ENCODE data around the gene ADAM12. TPM values are rescaled to one million over a fixed set of nuclear protein-coding genes. Genes with fewer than 3 reads are reported as not detected.

The ADAM12 gene
- polyA plus RNA-seq, 3 donors = 0.05 TPM; not detected in 2

GRCh38 chr10:126133082-126133620 is 255.1 kb downstream of the ADAM12 start:
- Histone ChIP-seq H3K79me2 (ENCODE audit: insufficient read depth, low read length) (no peaks in the 10 kb centered on the region), H3K36me3 (replicated peaks in 1 of 2; ENCODE audit: control insufficient read depth in 1 of 2, insufficient read depth in 2 of 2, low read length in 2 of 2) (no peaks in the 10 kb centered on the region), H2AFZ (ENCODE audit: insufficient read depth, low read depth, low read length, poor library complexity, severe bottlenecking) (no peak overlapping the region), H3K4me3 (replicated peaks in 1 of 3; ENCODE audit: low read depth in 2 of 3, low read length in 3 of 3) (no peak overlapping the region), H3K9ac (ENCODE audit: insufficient read depth, low read length, poor library complexity, severe bottlenecking) (no peak overlapping the region), H3K9me3 (replicated peaks in 1 of 2; ENCODE audit: control insufficient read depth in 1 of 2, insufficient read depth in 1 of 2, low read length in 2 of 2) (no peaks in the 10 kb centered on the region), H3K27ac (ENCODE audit: low read depth in 1 of 2, low read length in 2 of 2) (no peak overlapping the region), H4K20me1 (ENCODE audit: insufficient read depth, low read length) (no peaks in the 10 kb centered on the region), H3K4me2 (replicated peaks; ENCODE audit: extremely low read depth, low read length, poor library complexity, severe bottlenecking) (no peak overlapping the region), H3K4me1 (ENCODE audit: control insufficient read depth in 1 of 2, insufficient read depth in 2 of 2, low read length in 2 of 2) (peaks cover 37% of the 10 kb centered on the region in 2 donors), H3K27me3 (ENCODE audit: control insufficient read depth in 2 of 2, insufficient read depth in 2 of 2, low read length in 2 of 2) (no peaks in the 10 kb centered on the region)
- peaks cover 0 to under 1% (median 0%) of the 10 kb centered on the region in 7 donors for H3K9me3 Mint-ChIP-seq
- 97% methylated on average over 9 of the region's 9 CpGs for WGBS (ENCODE audit: insufficient coverage)
- H3K4me1 Mint-ChIP-seq = peaks cover 32% of the 10 kb centered on the region
- TF ChIP-seq CTCF (IDR thresholded peaks at IDR 0.05) = no peak
- intact Hi-C loops (cut with micrococcal nuclease) = no loop called here
- H3K4me3 Mint-ChIP-seq = no peak overlapping the region
- peak overlapping the region in 1 of 7 donors; percentile 1 for H3K27ac Mint-ChIP-seq
- peaks cover 1 to 4% (median 3%) of the 10 kb centered on the region in 3 donors for H3K27me3 Mint-ChIP-seq (ENCODE audit: low read depth in 3 of 3)
- DNase-seq = no peak
- H3K36me3 Mint-ChIP-seq = no peaks in the 10 kb centered on the region

- Histone ChIP-seq H3K27me3 (ENCODE audit: control insufficient read depth in 2 of 2, insufficient read depth in 2 of 2, low read length in 2 of 2) (no peaks in the 10 kb centered on the region), H2AFZ (ENCODE audit: insufficient read depth, low read depth, low read length, poor library complexity, severe bottlenecking) (peak overlapping the region; percentile 7), H3K9ac (ENCODE audit: insufficient read depth, low read length, poor library complexity, severe bottlenecking) (no peak overlapping the region), H3K36me3 (replicated peaks in 1 of 2; ENCODE audit: control insufficient read depth in 1 of 2, insufficient read depth in 2 of 2, low read length in 2 of 2) (no peaks in the 10 kb centered on the region), H3K4me1 (ENCODE audit: control insufficient read depth in 1 of 2, insufficient read depth in 2 of 2, low read length in 2 of 2) (peaks cover 25 to 27% of the 10 kb centered on the region in 2 donors), H3K4me3 (replicated peaks in 1 of 3; ENCODE audit: low read depth in 2 of 3, low read length in 3 of 3) (no peak overlapping the region), H3K79me2 (ENCODE audit: insufficient read depth, low read length) (no peaks in the 10 kb centered on the region), H3K27ac (ENCODE audit: low read depth in 1 of 2, low read length in 2 of 2) (no peak overlapping the region), H4K20me1 (ENCODE audit: insufficient read depth, low read length) (no peaks in the 10 kb centered on the region), H3K4me2 (replicated peaks; ENCODE audit: extremely low read depth, low read length, poor library complexity, severe bottlenecking) (no peak overlapping the region), H3K9me3 (replicated peaks in 1 of 2; ENCODE audit: control insufficient read depth in 1 of 2, insufficient read depth in 1 of 2, low read length in 2 of 2) (no peaks in the 10 kb centered on the region)
- no peaks in the 10 kb centered on the region for H3K36me3 Mint-ChIP-seq
- peaks cover 0 to 2% (median 0%) of the 10 kb centered on the region in 7 donors for H3K9me3 Mint-ChIP-seq
- WGBS (ENCODE audit: insufficient coverage) = 93% methylated on average over 2 of the region's 4 CpGs
- no peak for DNase-seq
- H3K4me3 Mint-ChIP-seq = no peak overlapping the region
- no peak for TF ChIP-seq CTCF (IDR thresholded peaks at IDR 0.05)
- intact Hi-C loops (cut with micrococcal nuclease) = no loop called here
- peaks cover 26% of the 10 kb centered on the region for H3K4me1 Mint-ChIP-seq
- no peak overlapping the region for H3K27ac Mint-ChIP-seq
- peaks cover 1 to 4% (median 4%) of the 10 kb centered on the region in 3 donors for H3K27me3 Mint-ChIP-seq (ENCODE audit: low read depth in 3 of 3)
Observed at GRCh38 chr10:126131341-126131740, 256.9 kb downstream of the ADAM12 start.
